Amygdala (tissue), 56 donors: ENCODE data around the gene TMX4.

Experiments used
- DNase-seq, 56 donors: peaks; one replicate each; lab custom pipeline; 2025; lab: John Stamatoyannopoulos, UW

TMX4 gene

DNA sequence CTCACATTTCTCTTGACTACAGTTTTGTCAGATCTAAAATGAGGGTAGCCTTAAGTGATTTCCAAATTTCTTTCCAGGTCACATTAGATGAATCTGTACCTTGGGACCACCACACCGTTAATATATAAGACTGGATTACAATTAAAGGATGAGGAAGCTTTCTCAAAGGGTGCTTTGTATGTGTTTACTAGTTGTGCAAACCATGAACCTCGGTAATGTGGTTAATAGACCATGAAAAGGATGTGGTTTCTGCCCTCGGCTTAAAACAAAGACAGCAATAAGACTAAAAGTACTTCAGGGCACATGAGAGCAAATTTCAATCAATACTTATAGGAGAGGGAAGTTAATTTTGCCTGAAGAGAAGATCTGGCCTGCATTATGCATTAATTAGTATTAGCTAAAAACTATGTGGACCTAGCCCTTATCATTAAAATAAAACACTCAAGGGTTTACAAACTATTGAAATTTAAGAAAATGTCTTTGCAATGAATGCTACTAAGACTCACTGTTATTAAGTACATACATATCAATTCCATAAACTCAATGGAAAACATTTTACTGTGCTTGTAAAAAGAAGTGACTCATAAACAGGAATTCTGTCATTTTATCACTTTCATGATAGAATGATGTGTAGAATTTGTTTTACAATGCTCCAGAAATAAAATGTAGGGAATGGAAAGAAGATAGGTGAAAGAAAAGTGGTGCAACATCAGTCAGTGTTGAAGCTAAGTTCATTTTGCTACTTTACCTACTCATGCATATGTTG is 936 bp upstream of the TMX4 start:
- DNase-seq, result no peak

DNA sequence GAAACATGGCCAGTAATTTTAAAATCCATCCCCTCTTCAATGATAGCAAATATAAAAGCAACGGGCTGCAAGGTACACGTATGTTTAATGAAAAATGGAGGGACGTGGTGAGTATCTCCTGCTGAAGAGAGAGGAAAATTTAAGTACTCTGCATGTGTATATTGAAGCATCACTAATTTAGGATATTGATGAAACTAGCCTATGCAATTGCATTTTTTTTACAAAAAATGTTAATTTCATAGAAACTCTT is 362 bp upstream of the TMX4 start:
- DNase-seq, result no peak

DNA sequence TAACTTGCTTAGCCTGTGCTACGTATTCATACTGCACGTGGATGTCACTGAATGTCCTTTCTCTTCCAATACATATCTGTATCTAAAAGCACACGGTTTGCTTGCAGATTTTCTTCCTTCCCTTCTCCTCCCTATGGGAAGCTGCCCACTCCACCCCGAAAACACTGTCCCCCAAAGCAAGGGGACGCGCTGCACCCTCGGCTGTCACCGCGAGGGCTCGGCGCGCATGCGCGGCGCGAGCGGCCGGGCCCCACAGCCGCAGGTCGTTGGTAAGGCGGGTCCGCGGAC is 659 bp downstream of the TMX4 start:
- DNase-seq, result peak in 23 of 56 donors; percentile 16 to 91 (median 67)

DNA sequence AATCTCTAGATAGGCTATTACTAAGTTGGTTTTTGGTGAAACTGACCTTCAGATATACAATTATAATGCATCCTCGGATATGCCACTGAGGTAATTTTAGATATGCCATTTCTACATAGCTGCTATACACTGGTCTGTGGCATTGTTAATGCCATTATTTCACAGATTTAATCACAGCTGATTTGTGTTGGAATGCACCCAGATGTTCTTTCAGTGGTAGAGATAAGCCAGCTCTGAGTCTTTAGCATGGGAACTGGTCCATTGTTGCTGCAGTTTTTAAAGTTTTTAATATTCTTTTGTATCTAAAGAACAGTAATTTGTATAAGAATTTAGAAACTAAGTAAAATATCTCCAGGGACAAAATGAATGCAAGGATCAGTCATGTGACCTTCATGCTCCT is 6.8 kb downstream of the TMX4 start:
- no peak for DNase-seq

DNA sequence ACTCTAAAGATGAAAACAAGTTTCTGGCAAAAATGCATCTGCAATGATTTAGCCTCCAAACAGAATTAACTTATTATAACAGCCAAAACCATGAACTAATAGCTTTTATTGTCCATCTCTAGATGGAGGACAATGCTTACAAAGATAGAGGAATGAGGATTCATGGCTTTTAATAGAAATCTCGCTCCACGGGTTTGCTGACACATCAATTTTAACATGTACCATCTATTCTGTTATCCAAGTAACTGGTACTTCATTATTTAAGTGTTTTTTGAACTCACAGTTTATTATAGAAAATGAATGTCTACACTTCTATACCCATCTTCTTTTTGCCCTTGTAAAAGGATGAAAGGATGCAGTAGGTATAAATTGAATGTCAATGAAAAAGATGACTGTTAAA is 10.8 kb downstream of the TMX4 start:
- DNase-seq, result no peak

DNA sequence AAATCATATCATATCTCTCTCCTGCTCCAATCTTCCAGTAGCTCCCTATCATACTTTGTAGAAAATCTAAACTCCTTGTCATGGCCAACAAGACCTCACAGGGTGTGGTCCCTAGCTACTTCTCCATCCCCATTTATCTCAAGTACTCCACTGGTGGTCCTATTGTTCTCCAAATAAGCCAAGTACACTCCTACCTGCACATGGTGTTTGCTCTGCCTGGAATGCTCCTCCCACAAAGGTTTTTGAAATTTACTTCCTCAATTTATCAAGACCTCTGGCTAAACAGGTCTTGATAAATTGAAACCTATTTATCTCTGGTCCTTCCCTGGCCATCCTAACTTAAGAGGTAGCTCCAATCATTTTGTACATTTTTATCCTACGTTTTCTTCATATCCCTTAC is 12.1 kb downstream of the TMX4 start:
- DNase-seq, result no peak

DNA sequence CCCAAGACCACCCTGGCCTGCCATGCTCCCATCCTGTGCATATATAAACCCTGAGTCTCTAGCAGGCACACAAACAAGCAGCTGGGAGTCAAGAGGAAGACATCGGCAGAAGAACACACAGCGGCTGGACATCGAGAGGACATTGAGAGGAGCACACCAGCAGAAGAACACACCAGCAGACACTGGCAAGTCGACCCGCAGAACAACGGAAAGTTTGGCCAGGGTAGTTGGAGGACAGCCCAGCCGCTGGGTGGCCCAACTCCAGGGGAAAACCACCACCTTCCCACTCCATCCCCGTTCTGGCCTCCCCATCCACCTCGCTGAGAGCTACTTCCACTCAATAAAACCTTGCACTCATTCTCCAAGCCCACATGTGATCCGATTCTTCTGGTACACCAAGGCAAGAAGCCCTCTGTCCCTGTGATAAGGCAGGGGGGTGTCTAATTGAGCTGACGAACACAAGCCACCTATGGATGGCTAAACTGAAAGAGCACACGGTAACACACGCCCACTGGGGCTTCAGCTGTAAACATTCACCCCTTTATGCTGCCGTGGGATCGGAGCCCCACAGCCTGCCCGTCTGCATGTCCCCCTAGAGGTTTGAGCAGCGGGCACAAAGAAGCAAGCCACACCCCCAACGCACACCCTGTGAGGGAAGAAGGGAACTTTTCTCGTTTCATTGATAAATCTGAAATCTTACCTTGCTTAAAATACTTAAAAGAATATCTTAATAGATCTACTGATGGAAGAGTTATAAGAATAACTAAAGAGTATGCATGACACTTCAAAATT is 13.8 kb downstream of the TMX4 start:
- no peak for DNase-seq

DNA sequence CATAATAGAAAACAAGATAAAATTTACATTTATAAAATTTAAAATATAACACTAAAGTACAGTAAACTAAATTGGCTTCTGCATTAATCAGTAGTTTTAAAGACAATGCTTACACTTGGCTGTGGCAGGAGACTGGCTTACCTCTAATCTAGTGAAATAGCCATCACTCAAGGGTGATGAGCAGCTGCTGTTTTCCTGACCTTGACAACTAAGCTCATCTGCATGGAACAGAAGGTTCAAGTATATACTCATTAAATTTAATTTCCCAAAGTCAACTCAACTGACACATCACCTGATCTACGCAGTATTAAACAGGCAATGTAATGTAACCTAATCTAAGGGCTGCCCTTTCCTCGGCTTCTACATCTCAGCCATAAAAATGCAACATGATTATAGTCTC is 14.5 kb downstream of the TMX4 start:
- no peak for DNase-seq

DNA sequence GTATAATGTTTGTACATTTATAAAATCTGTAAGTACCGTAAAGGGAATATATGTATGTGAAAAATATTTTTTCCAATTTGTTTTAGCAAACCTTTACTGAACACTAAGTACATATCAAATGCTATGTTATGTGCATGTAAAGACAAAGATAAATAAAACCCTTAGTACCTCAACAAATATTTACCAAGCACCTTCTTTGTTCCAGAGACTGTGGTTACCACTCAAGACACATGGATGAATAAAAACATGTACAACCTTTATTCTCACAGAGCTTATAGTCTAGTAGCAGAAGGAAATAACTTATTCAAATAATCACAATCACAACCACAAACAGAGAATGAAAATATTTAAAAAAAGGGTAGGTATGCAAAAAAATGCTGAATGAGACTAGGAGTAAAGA is 17.5 kb downstream of the TMX4 start:
- DNase-seq, result no peak

DNA sequence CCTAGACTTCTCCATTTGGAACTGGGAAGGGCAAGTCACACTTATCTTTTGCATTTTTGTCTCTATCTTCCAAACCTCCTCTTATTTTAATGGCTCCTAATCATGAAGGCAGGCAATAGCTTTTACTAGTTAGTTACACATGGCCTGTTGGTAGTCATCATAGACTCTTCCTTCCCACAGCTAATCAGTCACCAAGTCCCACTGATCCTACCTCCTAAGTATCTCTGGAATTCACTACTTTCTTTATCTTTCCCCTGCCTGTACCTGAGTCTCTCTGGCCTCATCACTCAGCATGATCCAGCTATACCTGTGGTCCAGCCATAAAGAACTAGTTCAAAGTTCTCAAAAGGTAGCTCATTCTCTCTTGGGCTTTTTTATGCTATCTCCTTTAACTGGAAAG is 18.8 kb downstream of the TMX4 start:
- no peak for DNase-seq

DNA sequence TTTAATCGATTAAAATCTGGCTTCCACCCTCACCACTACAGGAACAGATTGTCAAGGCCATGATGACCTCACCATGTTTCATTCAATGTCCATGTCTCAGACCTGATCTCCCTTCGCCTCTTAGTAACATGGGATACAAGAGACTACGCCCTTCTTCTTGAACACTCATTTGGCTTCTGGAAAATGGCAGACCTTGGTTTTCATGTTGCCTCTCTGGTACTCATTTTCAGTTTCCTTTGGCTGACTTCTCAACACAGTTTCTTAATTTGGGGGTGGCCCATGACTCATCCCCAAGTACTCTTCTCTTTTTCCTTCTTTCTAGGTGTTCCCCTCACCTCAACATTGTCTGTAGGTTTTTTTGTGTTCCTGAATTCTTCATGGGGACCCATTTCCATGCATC is 22.7 kb downstream of the TMX4 start:
- DNase-seq, result no peak

DNA sequence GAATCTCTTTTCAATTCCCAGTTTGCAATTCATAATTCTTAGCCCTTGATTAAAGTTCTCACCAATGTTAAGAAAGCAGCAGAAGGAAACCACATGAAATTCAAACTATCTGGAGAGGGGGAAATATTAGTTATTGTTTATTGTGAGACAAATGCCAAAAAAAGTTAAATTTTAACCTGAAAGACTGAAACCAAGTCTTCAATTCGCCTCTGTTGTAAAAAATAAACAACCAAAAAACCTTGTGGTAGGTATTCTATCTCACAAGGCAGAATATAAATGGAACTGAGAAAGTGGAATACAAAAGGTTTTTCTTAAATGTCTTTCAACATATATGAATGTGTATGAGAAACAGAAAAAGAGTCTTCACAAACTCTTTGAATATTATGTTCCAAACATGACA is 24.8 kb downstream of the TMX4 start:
- no peak for DNase-seq

DNA sequence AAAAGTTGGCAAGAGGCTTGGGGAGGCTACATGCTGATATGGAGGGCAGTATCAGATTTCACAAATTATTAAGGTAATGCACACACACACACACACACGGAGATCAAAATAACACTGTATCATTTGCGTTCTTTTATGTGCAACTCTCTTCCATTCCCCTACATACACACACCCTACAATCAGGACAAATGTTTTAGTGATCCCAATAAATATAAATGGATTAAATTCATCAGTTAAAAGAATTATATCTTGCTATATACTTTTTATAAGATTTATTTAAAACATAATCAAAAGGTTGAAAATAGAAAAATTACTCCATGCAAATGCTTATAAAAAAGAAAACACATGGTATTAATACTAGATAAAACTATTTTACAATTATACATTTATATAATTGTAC is 25.9 kb downstream of the TMX4 start:
- DNase-seq, result no peak

DNA sequence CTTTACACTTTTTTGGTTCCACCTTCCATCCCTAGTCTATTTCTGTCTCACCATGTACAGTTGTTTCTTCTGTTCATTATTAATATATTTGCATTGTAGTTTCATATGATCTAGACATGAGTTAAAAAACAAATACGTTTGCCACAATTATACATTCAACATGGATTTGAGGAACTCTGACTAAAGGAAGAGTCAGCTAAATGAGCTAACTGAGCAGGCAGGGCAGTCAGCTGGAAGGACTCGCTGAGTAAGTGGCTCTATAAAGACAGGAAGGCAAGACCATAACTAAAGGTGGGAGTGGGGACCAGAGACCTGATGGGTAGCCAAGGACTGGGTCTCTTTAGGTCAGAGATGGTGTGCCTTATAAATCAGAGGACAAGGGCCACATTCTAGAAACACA is 26.3 kb downstream of the TMX4 start:
- DNase-seq, result no peak

DNA sequence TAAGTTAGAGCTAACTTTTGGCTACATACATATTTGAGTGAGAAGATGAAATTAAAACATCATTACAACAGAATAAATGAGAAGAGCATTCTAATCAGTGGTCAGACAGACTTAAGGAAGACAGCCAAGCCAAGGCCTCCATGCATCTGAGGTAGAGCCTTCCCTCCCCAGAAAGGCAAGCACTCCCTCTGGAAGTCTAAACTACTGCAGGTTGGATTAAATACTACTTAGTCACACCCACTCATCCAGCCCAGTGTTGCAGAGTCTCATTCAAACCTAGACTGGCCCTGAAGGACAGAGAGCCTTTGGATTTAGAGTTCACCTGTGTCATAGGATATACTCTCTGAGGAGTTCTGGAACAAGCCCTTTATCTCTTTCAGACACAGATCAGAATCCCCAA is 29.2 kb downstream of the TMX4 start:
- no peak for DNase-seq

DNA sequence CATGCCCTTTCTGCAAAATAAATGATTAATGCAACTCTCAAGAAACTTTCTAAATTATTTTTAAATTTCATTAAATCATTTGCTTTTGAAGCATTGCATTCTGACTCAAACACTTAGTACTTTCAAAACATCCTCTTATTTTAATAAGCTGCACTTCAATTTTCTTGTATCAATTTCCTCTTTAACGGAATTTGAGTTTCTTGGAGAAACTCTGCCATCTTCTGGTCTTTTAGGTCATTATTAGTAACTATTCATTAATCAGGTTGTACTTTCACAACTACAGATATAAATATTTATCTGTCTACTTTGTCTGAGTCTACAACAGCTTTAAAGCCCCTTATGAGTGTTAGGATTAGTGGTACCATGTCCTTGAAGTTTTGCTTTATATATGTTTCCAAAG is 30.2 kb downstream of the TMX4 start:
- no peak for DNase-seq

DNA sequence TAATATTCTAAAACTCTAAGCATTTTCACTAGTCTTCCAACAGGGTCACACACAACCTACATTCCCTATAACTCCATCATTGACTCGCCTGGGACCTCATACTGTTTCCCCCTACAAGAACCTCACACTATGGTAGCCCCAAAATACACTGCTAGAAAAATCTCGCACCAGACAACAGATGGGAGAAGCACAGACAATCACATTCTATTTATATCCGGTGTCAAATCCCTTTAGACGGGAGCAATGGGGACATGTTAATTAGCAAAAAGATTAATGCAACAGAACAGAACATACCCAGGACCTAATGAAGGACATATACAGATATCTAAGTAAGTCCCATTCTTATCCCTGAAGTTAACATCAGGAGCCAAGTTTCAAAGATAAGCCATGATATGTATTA is 33.6 kb downstream of the TMX4 start:
- DNase-seq, result no peak

DNA sequence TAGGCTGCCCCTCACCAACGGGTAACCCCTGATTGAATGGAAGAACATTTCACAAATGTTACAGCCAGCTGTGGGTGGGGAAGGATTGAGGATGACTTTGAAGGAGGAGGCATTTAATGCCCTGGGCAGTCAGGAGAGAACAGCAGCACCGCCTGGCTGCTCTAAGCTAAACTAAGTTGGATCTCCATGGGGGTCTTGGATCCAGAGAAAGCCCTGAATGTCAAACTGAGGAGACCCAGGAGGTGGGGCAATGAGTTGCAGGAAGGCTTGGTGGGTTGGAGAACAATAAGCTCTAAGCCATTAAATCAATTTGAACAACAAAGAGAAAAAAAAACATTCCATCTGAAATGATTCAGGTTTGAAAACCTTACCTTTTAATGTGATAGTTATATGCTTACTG is 35.4 kb downstream of the TMX4 start:
- no peak for DNase-seq

DNA sequence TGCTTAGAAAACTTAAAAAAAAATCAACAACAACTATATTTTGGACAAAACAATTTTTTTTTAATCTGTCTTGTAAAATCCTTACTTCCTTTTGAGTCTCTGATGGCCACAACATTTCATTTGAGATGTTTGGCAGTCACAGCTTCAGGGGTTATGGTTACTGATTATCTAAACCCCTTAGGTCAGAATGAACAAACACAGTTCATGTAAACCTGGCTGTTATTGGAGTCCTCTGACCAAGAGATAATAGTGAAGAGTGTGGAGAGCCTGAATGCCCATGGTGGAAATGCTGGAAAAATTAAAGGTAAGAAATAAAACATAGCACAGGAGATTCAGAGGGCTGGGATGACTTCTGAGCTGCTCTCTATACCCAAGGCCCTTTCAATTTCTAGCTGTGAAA is 38.2 kb downstream of the TMX4 start:
- DNase-seq, result no peak

DNA sequence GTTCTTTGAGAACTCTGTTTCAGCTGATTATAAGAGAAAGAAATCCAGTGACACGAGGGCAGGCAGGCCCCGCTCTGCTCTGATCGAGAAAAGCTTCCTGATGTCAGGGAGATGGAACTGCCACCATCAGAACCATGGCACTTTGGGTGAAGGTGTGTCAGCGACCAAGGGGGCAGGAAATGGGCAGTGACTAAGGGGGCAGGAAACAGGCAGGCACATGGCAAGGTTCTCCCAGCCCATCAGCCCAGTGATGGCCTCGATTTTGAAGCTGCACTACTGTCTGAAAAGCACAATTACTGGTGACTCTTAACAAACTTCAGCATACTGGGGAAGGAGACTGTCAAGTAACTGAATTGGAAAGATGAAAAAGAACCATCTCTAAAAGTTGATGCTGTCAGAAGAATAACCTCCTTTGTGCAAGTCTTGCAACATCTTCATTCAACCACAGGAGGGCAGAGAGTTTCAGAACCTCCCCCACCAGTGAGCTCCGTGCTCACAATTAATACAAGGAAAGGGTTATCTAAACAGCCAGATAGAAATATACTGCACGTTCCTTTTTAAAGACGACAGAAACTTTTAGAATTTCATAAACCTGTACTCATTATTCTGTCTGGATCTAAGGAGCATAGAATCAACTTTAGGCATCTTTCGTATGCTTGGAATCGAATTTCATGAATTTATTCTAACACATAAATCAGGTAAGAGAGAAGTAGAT is 39.1 kb downstream of the TMX4 start:
- DNase-seq, result peak in 15 of 56 donors; percentile 0 to 43 (median 5)

DNA sequence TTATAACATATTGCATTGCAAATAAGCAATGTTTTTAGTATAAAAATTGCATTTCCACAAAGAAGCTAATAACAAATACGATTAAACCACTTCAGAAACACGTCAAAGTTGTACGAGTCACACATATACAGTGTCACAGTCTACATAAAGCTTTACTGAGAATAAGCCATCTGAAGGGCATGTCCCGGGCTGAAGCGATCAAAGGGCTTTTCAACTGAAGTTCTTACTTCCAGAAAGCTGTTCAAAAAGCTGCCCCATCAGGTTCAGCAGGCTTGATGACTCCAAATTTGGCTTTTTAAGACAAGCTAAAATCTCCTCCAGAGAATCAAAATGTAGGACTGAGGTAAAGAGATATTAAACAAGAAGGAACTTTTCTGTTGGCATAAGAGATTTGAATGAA is 41.9 kb downstream of the TMX4 start:
- no peak for DNase-seq

DNA sequence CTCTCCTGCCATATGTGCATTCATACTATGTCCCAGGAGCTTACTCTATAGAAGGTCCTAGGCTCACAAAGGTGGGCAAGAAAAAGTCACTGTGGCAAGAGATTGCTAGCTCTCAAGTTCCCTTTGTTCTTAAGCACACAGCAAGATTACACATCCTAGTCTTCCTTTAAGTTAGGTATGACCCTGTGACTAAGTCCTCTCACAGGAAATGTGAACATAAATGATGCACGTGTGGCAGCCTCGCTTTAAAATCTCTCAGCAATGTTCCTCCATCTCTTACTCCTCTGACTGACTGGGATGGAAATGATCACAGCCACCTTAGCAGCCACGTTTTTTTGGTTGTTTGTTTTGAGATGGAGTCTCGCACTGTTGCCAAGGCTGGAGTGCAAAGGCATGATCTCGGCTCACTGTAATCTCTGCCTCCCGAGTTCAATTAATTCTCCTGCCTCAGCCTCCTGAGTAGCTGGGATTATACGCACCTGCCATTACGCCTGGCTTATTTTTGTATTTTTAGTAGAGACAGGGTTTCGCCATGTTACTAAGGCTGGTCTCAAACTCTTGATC is 43.6 kb downstream of the TMX4 start:
- no peak for DNase-seq
